ENCODE measurements around the gene ANKRD12. TPM values are rescaled to one million over a fixed set of nuclear protein-coding genes. Genes with fewer than 3 reads are reported as not detected.

The ANKRD12 gene
- total and polyA plus RNA-seq, 2 donors (not counting 1 experiment from before 2014, with no cell fraction given) = 13.0 to 53.3 TPM

- no peak overlapping the region for H2AFZ ChIP-seq (ENCODE audit: low read length)
- H3K4me2 ChIP-seq (ENCODE audit: extremely low read depth, insufficient read depth, low read length) = no peak overlapping the region
- no peaks in the 10 kb centered on the region for H3K79me2 ChIP-seq (ENCODE audit: control insufficient read depth, insufficient read depth, low read length)
- H3K27me3 ChIP-seq (ENCODE audit: control insufficient read depth, insufficient read depth, low read length) = no peaks in the 10 kb centered on the region
- no peak for TF ChIP-seq EZH2 (IDR thresholded peaks at IDR 0.05; ENCODE audit: low read length, missing control alignments)
- no peak for TF ChIP-seq CTCF (conservative IDR thresholded peaks at IDR 0.05 in 1 of 2, IDR thresholded peaks at IDR 0.05 in 1 of 2; ENCODE audit: low read depth in 1 of 2, low read length in 2 of 2)
- H3K36me3 ChIP-seq (ENCODE audit: control insufficient read depth, insufficient read depth, low read length) = peaks cover 2% of the 10 kb centered on the region
- no peaks in the 10 kb centered on the region for H3K4me1 ChIP-seq (ENCODE audit: control insufficient read depth, extremely low read depth, insufficient read depth, low read length)
- no peak overlapping the region for H3K4me3 ChIP-seq (replicated peaks in 1 of 4; ENCODE audit: control extremely low read depth in 1 of 4, insufficient read depth in 1 of 4, low read depth in 3 of 4, low read length in 4 of 4)
- no peak for DNase-seq (ENCODE audit: low read depth in 2 of 2)
- H3K9ac ChIP-seq (ENCODE audit: insufficient read depth, low read length) = no peak overlapping the region
- H4K20me1 ChIP-seq (ENCODE audit: control insufficient read depth, extremely low read depth, insufficient read depth, low read length) = no peaks in the 10 kb centered on the region
- H3K9me3 ChIP-seq (ENCODE audit: control insufficient read depth, insufficient read depth, low read depth, low read length) = no peaks in the 10 kb centered on the region
- H3K27ac ChIP-seq (ENCODE audit: insufficient read depth, low read length) = no peak overlapping the region
Observed at GRCh38 chr18:9211955-9212354, 75.4 kb downstream of the ANKRD12 start.

- Histone ChIP-seq H3K4me1 (ENCODE audit: control insufficient read depth, extremely low read depth, insufficient read depth, low read length) (peaks cover 5% of the 10 kb centered on the region), H3K4me3 (replicated peaks in 1 of 4; ENCODE audit: control extremely low read depth in 1 of 4, insufficient read depth in 1 of 4, low read depth in 3 of 4, low read length in 4 of 4) (no peak overlapping the region), H3K27me3 (ENCODE audit: control insufficient read depth, insufficient read depth, low read length) (no peaks in the 10 kb centered on the region), H3K9me3 (ENCODE audit: control insufficient read depth, insufficient read depth, low read depth, low read length) (no peaks in the 10 kb centered on the region), H2AFZ (ENCODE audit: low read length) (no peak overlapping the region), H3K9ac (ENCODE audit: insufficient read depth, low read length) (no peak overlapping the region), H4K20me1 (ENCODE audit: control insufficient read depth, extremely low read depth, insufficient read depth, low read length) (no peaks in the 10 kb centered on the region), H3K27ac (ENCODE audit: insufficient read depth, low read length) (no peak overlapping the region), H3K36me3 (ENCODE audit: control insufficient read depth, insufficient read depth, low read length) (peaks cover 5% of the 10 kb centered on the region), H3K4me2 (ENCODE audit: extremely low read depth, insufficient read depth, low read length) (no peak overlapping the region), H3K79me2 (ENCODE audit: control insufficient read depth, insufficient read depth, low read length) (no peaks in the 10 kb centered on the region)
- TF ChIP-seq EZH2 (IDR thresholded peaks at IDR 0.05; ENCODE audit: low read length, missing control alignments) (no peak), CTCF (conservative IDR thresholded peaks at IDR 0.05 in 1 of 2, IDR thresholded peaks at IDR 0.05 in 1 of 2; ENCODE audit: low read depth in 1 of 2, low read length in 2 of 2) (no peak)
- DNase-seq (ENCODE audit: low read depth in 2 of 2) = no peak
Observed at GRCh38 chr18:9215221-9215933, 78.8 kb downstream of the ANKRD12 start.

GRCh38 chr18:9216459-9216858 lies 79.9 kb downstream of the ANKRD12 start:
- H3K36me3 ChIP-seq (ENCODE audit: control insufficient read depth, insufficient read depth, low read length) = peaks cover 5% of the 10 kb centered on the region

More at GRCh38 chr18:9216459-9216858, 79.9 kb downstream of the ANKRD12 start:
- Histone ChIP-seq H3K79me2 (ENCODE audit: control insufficient read depth, insufficient read depth, low read length) (no peaks in the 10 kb centered on the region), H3K9ac (ENCODE audit: insufficient read depth, low read length) (no peak overlapping the region), H2AFZ (ENCODE audit: low read length) (no peak overlapping the region), H3K4me1 (ENCODE audit: control insufficient read depth, extremely low read depth, insufficient read depth, low read length) (peaks cover 5% of the 10 kb centered on the region), H3K27ac (ENCODE audit: insufficient read depth, low read length) (no peak overlapping the region), H4K20me1 (ENCODE audit: control insufficient read depth, extremely low read depth, insufficient read depth, low read length) (no peaks in the 10 kb centered on the region), H3K27me3 (ENCODE audit: control insufficient read depth, insufficient read depth, low read length) (no peaks in the 10 kb centered on the region), H3K4me2 (ENCODE audit: extremely low read depth, insufficient read depth, low read length) (no peak overlapping the region), H3K4me3 (replicated peaks in 1 of 4; ENCODE audit: control extremely low read depth in 1 of 4, insufficient read depth in 1 of 4, low read depth in 3 of 4, low read length in 4 of 4) (no peak overlapping the region), H3K9me3 (ENCODE audit: control insufficient read depth, insufficient read depth, low read depth, low read length) (no peaks in the 10 kb centered on the region)
- TF ChIP-seq CTCF (conservative IDR thresholded peaks at IDR 0.05 in 1 of 2, IDR thresholded peaks at IDR 0.05 in 1 of 2; ENCODE audit: low read depth in 1 of 2, low read length in 2 of 2) = no peak
- no peak for TF ChIP-seq EZH2 (IDR thresholded peaks at IDR 0.05; ENCODE audit: low read length, missing control alignments)
- no peak for DNase-seq (ENCODE audit: low read depth in 2 of 2)
